K562 (cell line): ENCODE results near the gene SLC24A4. TPM values are rescaled to one million over a fixed set of nuclear protein-coding genes. Genes with fewer than 3 reads are reported as not detected.

Experiments
- ATAC-seq: fragments of 200-7000 bp; cut with Tn5 transposase; 3 replicates; pipeline ENCODE4 v1.9.1; 2020; ENCODE audit warnings: moderate library complexity
- BruUV-seq: library from RNA; stranded (reverse); fragments of 400-500 nt; replicated peaks from 2 replicates; lab custom pipeline; 2021; lab: Mats Ljungman, UMichigan
- CTCF ChIA-PET: fragments of 300-600 bp; formaldehyde crosslinking; extraction: SDS; loops from one replicate; lab custom pipeline; 2021; ENCODE audit warnings: low intra/inter-chr PET ratio; lab: Yijun Ruan, JAX
- POLR2A ChIA-PET: fragments of 300-600, 350-650 bp; sonication (Branson Sonifier 250); formaldehyde crosslinking; extraction: SDS; loops from one replicate; lab custom pipeline; 2021; ENCODE audit warnings: antibody characterized with exemption, inconsistent platforms; lab: Yijun Ruan, JAX
- DNase-seq, 4 experiments: peaks; one replicate each; pipeline versions ENCODE4 v3.0.0 to v3.0.0-alpha.2; 2011 to 2018; ENCODE audit warnings: low spot score in 3 of 4, mixed read lengths in 3 of 4; ENCODE audit errors: extremely low read depth in 1 of 4
- FAIRE-seq: peaks from 2 replicates; lab custom pipeline; 2011; peaks lifted over from hg19 to GRCh38; lab: Jason Lieb, UNC
- H2AFZ ChIP-seq: 2 replicates; pipeline ENCODE4 v1.6.0; 2011; ENCODE audit warnings: low read depth, low read length, control low read depth, inconsistent platforms
- H3K27ac ChIP-seq: fragments of 200-600 bp; 3 replicates; pipeline ENCODE4 v1.8.0; 2011; ENCODE audit warnings: low read depth, mild to moderate bottlenecking, control low read depth, inconsistent platforms, low read length, moderate library complexity, mixed read lengths; ENCODE audit errors: extremely low read depth
- H3K27me3 ChIP-seq, 2 experiments: fragments of 300-600 bp in 1 of 2; 2 replicates in 1 of 2; 3 replicates in 1 of 2; pipeline versions ENCODE4 v1.6.0 to v1.8.0; 2011; ENCODE audit warnings: inconsistent platforms in 2 of 2, low read length in 2 of 2, mild to moderate bottlenecking in 1 of 2, mixed read lengths in 1 of 2, moderate library complexity in 1 of 2; ENCODE audit not compliant: control insufficient read depth in 2 of 2, insufficient read depth in 2 of 2
- H3K36me3 ChIP-seq: fragments of 300-600 bp; 3 replicates; pipeline ENCODE4 v1.8.0; 2011; ENCODE audit warnings: mild to moderate bottlenecking, low read length, inconsistent platforms; ENCODE audit not compliant: control insufficient read depth, insufficient read depth
- H3K4me1 ChIP-seq, 2 experiments: fragments of 200-600 bp in 1 of 2; replicated peaks in 1 of 2; 2 replicates in 1 of 2; 3 replicates in 1 of 2; pipeline versions ENCODE4 v1.5.1 to v1.8.0; 2011; ENCODE audit warnings: inconsistent platforms in 2 of 2, low read length in 2 of 2, mild to moderate bottlenecking in 1 of 2, mixed read lengths in 1 of 2, moderate library complexity in 1 of 2; ENCODE audit not compliant: control insufficient read depth in 2 of 2, insufficient read depth in 2 of 2
- H3K4me2 ChIP-seq: 2 replicates; pipeline ENCODE4 v1.6.1; 2011; ENCODE audit warnings: low read length, control low read depth, inconsistent platforms, mixed read lengths; ENCODE audit not compliant: insufficient read depth
- H3K4me3 ChIP-seq: fragments of 200-600 bp; sonication (generic), shearing (Covaris generic); 2 replicates; pipeline ENCODE4 v1.5.1; 2016; ENCODE audit warnings: control low read depth, inconsistent platforms
- H3K79me2 ChIP-seq: fragments of 200-600 bp; 3 replicates; pipeline ENCODE4 v1.8.0; 2011; ENCODE audit warnings: low read length, inconsistent platforms; ENCODE audit not compliant: control insufficient read depth, insufficient read depth
- H3K9ac ChIP-seq, 2 experiments: 2 replicates each; pipeline versions ENCODE4 v1.6.0 to v1.6.1; 2011; ENCODE audit warnings: low read depth in 2 of 2, low read length in 2 of 2, control low read depth in 1 of 2, inconsistent platforms in 1 of 2, mild to moderate bottlenecking in 1 of 2, mixed read lengths in 1 of 2; ENCODE audit not compliant: insufficient read depth in 1 of 2
- H3K9me1 ChIP-seq: one replicate; pipeline ENCODE4 v1.6.0; 2011; ENCODE audit warnings: inconsistent platforms, mild to moderate bottlenecking, low read length, moderate library complexity; ENCODE audit not compliant: control insufficient read depth, insufficient read depth
- H3K9me3 ChIP-seq: replicated peaks from 2 replicates; pipeline ENCODE4 v1.5.1; 2011; ENCODE audit warnings: low read depth, low read length, inconsistent platforms; ENCODE audit not compliant: control insufficient read depth, insufficient read depth
- H4K20me1 ChIP-seq: replicated peaks from 2 replicates; pipeline ENCODE4 v1.6.1; 2011; ENCODE audit warnings: low read length, inconsistent platforms, mixed read lengths; ENCODE audit not compliant: control insufficient read depth, insufficient read depth
- CBFA2T2 ChIP-seq: fragments of 450-650 bp; conservative IDR thresholded peaks from 2 replicates; pipeline ENCODE4 v1.6.1; 2017; ENCODE audit warnings: mild to moderate bottlenecking
- CHD4 ChIP-seq: fragments of 200-600 bp; sonication (generic); IDR thresholded peaks from 3 replicates; pipeline ENCODE4 v1.6.1; 2012; ENCODE audit warnings: low read depth, mild to moderate bottlenecking, mixed read lengths, low read length, inconsistent platforms; ENCODE audit not compliant: insufficient read depth, insufficient replicate concordance, poor library complexity, severe bottlenecking
- E2F1 ChIP-seq: sonication (generic); formaldehyde crosslinking; IDR thresholded peaks from 2 replicates; pipeline ENCODE4 v1.8.1; 2023; ENCODE audit warnings: mild to moderate bottlenecking, missing genetic modification reagents, moderate library complexity
- RNF2 ChIP-seq: sonication (generic); IDR thresholded peaks from 2 replicates; pipeline ENCODE4 v1.6.1; 2016
- ZNF311 ChIP-seq: fragments of 250-450 bp; sonication (Bioruptor Pico); IDR thresholded peaks from 2 replicates; pipeline ENCODE4 v1.4.0; 2020; ENCODE audit warnings: mild to moderate bottlenecking, moderate library complexity
- ZNF77 ChIP-seq: fragments of 250-450 bp; sonication (Bioruptor Pico); IDR thresholded peaks from 2 replicates; pipeline ENCODE4 v1.5.0; 2020
- WGBS: fragments of 100-300 bp; shearing (Covaris generic); methylation state at CpG from one replicate; pipeline ENCODE4 v1.1.6; 2016; ENCODE audit warnings: low coverage, mixed read lengths; ENCODE audit not compliant: insufficient coverage; ENCODE audit errors: missing lambda C conversion rate; 5-methylcytosine and 5-hydroxymethylcytosine counted together
- in situ Hi-C: fragments of 300-500 bp; cut with MboI; formaldehyde crosslinking; loops from 4 replicates; pipeline ENCODE4 v1.15.0; 2018; ENCODE audit warnings: inconsistent platforms, mixed read lengths
- intact Hi-C: fragments of 100-400 bp; cut with micrococcal nuclease; formaldehyde crosslinking; loops from 2 replicates; pipeline ENCODE4 v1.14.2; 2022
- polyA plus RNA-seq, 8 experiments: library from polyadenylated mRNA; depleted of rRNA in 4 of 8; stranded (reverse) in 5 of 8; unstranded in 3 of 8; fragments of >200 nt; fragmentation: Nextera tagmentation in 2 of 8; fragmentation: Illumina TruSeq in 1 of 8; extraction: Ambion mirVana in 2 of 8; extraction: Trizol in 1 of 8; gene quantifications; 2 replicates each; pipeline versions ENCODE4 v1.2.1 to v1.2.3, GENCODE V29; 2011 to 2014; ENCODE audit warnings: inconsistent platforms in 1 of 8, missing spikeins in 1 of 8
- total RNA-seq, 7 experiments: library from RNA; depleted of rRNA in 6 of 7; stranded (reverse); fragments of >200 nt in 6 of 7; fragmentation: Illumina TruSeq in 2 of 7; extraction: Trizol in 2 of 7; gene quantifications; 2 replicates each; pipeline versions ENCODE4 v1.2.1 to v1.2.3, GENCODE V29; 2011 to 2021; ENCODE audit warnings: low replicate concordance in 1 of 7

The SLC24A4 gene
- total and polyA plus RNA-seq, 9 of the 15 experiments (the other 6 are each of a cell fraction or from before 2014, with no cell fraction given) = not detected

GRCh38 chr14:92500491-92500941 lies 177.6 kb downstream of the SLC24A4 start:
- Histone ChIP-seq H3K4me3 (no peak overlapping the region), H3K9me3 (no peaks in the 10 kb centered on the region), H2AFZ (no peak overlapping the region), H3K9ac (no peak overlapping the region), H3K9me1 (no peaks in the 10 kb centered on the region), H3K79me2 (no peaks in the 10 kb centered on the region), H3K4me2 (no peak overlapping the region), H3K36me3 (no peaks in the 10 kb centered on the region), H4K20me1 (no peaks in the 10 kb centered on the region), H3K4me1 (no peaks in the 10 kb centered on the region), H3K27ac (no peak overlapping the region), H3K27me3 (peaks cover 0 to 12% of the 10 kb centered on the region in 2 experiments; a peak in 2 of 5 replicates)
- no peak for DNase-seq
- in situ Hi-C loops = no loop called here
- CTCF ChIA-PET = no interaction called here
- intact Hi-C loops = no loop called here
- no TSS peak for BruUV-seq
- POLR2A ChIA-PET = interaction anchor here (0.7 kb wide), 1 partner anchor 190 kb away, joined by 3 read pairs; no protein-coding TSS in a partner anchor
- TF ChIP-seq ZNF77 (CRISPR knock-in tag) (no peak), ZNF311 (no peak), CBFA2T2 (no peak), E2F1 (CRISPR knock-in tag) (no peak), RNF2 (no peak)
- WGBS = 0% methylated on average over 4 of the region's 6 CpGs
- ATAC-seq = no peak
- no peak for FAIRE-seq

DNA sequence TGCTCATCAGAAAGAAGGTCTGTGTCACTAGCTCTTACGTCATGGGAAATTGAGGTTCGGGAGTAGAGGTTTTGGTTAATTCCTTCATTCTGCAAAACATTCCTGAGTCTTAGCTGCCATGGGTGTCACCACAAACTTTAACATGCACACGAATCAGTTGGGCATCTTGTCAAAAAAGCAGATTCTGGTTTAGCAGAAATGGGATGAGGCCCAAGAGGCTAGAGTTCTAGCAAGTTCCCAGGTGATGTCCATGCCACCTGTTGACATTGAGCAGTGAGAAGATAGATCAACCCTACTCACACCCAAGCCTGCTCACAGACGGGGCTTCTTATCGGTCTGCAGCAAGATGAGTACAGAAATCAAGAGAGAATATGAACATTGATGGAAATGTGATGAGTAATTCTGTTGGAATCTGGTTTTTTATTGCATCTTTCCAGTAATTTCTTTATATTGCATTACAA lies 179.0 kb downstream of the SLC24A4 start:
- POLR2A ChIA-PET = no interaction called here
- no peaks in the 10 kb centered on the region for H3K9me3 ChIP-seq
- no peaks in the 10 kb centered on the region for H3K36me3 ChIP-seq
- no peaks in the 10 kb centered on the region for H3K79me2 ChIP-seq
- CTCF ChIA-PET = no interaction called here
- intact Hi-C loops (no loop called here), in situ Hi-C loops (no loop called here)
- no TSS peak for BruUV-seq
- DNase-seq (no peak), ATAC-seq (no peak), FAIRE-seq (no peak)
- H3K4me3 ChIP-seq = no peak overlapping the region
- H3K27me3 ChIP-seq = peaks cover 0 to 12% of the 10 kb centered on the region in 2 experiments; a peak in 2 of 5 replicates
- H3K27ac ChIP-seq = no peak overlapping the region
- no peaks in the 10 kb centered on the region for H4K20me1 ChIP-seq
- TF ChIP-seq CHD4 = no peak
- no peak overlapping the region for H3K9ac ChIP-seq
- WGBS = 0% methylated on average over 3 of the region's 5 CpGs
- no peaks in the 10 kb centered on the region for H3K4me1 ChIP-seq
- H3K4me2 ChIP-seq = no peak overlapping the region
- no peaks in the 10 kb centered on the region for H3K9me1 ChIP-seq
- no peak overlapping the region for H2AFZ ChIP-seq
